HG02623 (cell line): ENCODE data around the gene CD79B.

Source experiments
- ATAC-seq: cut with Tn5 transposase; IDR thresholded peaks from one replicate; pipeline ENCODE4 v1.9.1; 2021; ENCODE audit warnings: moderate library complexity; ENCODE audit not compliant: unreplicated experiment

The CD79B gene

GRCh38 chr17:63954402-63955063 lies 22.4 kb upstream of the CD79B start:
- ATAC-seq: no peak

- no peak for ATAC-seq
Observed at GRCh38 chr17:63950940-63951907, 19.1 kb upstream of the CD79B start.

DNA sequence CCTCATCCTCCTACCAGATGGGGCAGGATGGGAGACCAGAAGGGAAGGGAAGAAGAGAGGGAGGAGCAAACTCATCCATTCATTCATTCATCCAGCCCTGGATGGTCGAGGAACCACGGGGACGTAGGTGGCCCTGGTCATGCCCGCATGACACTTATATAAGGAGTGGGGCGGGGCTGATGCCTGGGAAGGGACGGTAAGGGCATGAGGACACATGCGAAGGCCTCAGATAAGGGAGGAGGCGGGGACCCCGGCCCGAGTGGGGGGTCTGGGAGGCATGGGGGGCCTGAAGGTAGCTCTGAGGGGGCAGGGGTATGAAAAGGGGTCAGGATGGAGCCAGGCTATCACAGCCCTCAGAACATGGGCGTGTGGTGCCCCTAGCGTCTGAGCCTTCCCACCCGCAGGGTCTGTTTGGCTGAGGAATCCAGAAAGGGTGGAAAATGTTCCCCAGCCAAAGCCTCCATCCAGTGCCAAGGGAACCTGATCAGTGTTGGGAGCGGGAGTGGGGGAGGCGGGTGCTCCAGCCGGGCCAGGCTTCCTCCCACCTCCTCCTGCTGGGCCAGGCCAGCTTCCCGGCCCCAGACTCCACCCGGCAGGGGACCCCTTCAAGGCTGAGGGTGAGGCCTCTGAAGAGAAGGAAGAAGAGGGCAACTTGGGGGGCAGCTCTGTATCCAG lies 17.6 kb upstream of the CD79B start:
- ATAC-seq: no peak

DNA sequence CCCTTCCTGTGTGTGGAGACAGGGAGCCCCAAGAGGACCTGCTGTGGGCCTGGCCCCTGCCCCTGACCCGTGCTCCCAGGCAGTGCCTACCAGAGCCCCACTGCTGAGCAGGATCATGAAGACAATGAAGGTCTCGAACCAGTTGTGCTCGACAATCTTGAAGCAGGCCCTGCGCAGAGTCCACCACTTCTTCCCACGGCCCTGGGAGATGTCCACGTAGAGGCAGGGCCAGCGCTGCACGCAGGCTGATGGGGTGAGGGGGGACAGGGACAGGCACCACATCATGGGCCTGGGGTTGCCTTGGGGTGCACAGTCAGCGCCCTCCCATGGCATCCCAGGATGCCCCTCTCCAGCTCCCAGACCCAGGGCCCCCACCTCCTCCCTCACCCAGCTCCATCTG lies 16.4 kb upstream of the CD79B start:
- ATAC-seq: no peak

GRCh38 chr17:63947711-63948330 lies 15.7 kb upstream of the CD79B start:
- no peak for ATAC-seq

GRCh38 chr17:63946440-63947363 lies 14.6 kb upstream of the CD79B start:
- peak; percentile 61 for ATAC-seq

DNA sequence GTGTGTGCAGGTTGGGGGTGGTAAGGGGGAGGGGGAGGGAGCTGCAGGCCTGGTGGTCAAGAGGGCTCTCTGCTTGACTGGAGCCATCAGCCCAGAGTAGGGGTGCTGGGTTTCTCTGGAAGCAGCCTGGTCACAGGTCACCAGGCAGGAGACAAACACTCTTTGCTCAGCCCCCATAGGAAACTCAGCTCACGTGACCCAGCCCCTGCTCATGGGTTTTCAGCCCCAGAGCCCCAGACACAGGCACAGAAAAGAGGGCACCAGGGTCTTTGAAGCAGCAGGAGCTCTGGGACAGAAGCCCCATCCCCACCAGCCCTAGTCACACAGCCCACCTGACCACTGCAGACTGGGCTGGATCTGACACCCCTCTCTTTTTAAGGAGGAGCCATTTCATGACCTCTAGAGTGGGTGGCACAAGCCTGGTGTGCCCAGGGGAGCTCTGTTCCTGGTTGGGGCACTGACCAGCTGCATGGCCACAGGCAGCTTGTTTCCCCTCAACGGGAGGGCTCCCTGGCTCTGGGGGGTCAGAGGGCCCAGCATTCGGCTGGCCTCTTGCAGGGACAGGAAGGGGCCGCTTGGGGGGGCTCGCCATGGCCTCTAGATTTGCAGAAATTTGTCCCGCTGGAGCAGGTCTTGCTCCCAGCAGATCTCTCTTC lies 13.8 kb upstream of the CD79B start:
- ATAC-seq: no peak

GRCh38 chr17:63944736-63945499 lies 12.8 kb upstream of the CD79B start:
- ATAC-seq: no peak

DNA sequence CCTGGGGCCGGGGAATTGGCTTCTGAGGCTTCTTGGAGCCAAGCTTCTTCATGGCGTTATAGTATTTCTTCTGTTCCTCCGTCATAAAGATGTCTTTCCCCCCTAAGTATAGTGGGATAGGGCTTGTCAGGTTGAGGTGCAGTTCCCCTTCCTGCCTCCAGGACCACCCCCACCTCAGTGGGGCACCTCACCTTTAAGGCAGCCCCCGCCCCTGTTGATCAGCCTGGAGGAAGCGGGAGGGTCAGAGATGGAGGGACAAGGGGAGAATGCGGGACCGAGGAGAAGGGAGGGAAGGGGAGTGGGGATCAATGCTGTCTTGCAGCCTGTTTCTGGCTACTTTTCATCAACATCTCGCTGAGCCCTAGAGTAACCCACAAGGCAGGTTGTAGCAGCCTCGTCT lies 11.6 kb upstream of the CD79B start:
- no peak for ATAC-seq

DNA sequence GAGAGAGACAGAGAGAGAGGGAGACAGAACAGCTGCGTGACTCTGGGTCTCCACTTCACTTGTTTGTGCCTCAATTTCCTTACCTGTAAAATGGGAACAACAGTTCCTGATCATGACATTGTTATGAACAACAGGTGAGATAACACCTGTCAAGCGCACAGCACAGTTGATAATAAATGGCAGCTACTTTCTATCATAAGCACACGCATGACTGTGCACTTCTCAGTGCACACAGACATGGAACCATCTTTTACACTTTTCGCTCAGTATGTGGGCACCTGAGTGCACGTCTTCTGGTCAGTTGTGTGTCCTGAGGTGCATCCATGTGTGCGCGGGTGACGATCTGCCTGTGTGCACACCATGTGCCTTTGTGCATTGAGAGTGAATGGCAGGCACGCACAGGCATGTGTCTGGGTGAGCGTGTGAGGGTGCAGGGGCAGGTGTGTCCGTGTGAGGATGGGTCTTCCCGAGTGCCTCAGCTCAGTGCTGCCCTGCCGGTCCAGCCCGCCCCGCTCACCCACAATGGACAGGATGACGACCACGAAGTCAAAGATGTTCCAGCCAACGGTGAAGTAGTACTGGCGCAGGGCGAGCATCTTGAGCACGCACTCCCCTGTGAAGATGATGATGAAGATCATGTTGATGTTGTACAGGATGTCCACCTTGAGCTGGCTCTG lies 10.3 kb upstream of the CD79B start:
- no peak for ATAC-seq

DNA sequence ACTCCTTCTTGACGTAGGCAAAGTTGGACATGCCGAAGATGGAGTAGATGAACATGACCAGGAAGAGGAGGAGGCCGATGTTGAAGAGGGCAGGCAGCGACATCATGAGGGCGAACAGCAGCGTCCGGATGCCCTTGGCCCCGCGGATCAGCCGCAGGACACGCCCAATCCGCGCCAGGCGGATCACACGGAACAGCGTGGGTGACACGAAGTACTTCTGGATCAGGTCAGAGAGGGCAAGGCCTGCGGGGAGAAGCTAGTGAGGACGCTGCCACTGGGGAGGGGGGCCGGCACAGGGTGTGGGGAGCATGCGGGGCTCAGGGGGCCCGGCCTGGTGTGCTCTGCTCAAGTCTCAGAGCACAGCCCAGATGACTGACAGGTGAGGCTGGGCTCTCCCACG lies 9.6 kb upstream of the CD79B start:
- ATAC-seq: no peak

DNA sequence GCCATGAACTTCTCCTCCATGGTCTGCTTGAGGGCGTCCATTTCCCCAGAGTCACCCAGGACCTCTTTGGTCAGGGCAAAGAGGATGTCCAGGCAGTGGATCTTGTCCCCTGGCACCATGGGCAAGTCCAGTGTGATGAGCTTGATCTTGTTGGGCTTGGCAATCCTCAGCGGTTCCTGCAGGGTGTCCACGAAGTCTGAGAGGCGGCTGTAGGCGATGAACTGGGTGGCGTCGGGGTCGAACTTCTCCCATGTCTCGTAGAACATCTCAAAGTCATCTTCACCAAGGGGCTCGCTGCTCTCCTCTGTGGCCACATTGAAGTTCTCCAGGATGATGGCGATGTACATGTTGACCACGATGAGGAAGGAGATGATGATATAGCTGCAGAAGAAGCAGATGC lies 9.0 kb upstream of the CD79B start:
- ATAC-seq: no peak

- no peak for ATAC-seq
Observed at GRCh38 chr17:63940584-63940983, 8.5 kb upstream of the CD79B start.

DNA sequence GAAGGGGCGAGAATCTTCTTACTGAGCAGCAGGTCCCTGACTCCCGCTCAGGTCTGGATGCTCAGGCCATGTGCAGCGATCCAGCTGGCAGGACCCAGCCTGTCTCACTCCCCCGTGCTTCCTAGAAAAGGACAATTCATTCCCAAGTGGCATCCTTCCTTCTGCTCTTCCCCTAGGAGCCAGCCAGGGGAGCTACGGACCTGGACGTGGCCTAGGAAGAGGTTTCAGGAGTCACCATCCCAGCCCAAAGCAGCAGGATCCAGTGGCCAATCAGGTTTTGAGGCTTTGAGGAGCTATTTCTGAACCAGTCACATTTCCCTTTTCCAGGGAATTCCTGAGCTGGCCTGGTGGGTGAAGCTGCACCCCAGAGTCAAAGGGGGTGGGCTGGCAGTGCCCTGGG lies 7.8 kb upstream of the CD79B start:
- ATAC-seq: no peak

GRCh38 chr17:63939401-63939800 lies 7.3 kb upstream of the CD79B start:
- ATAC-seq: no peak

DNA sequence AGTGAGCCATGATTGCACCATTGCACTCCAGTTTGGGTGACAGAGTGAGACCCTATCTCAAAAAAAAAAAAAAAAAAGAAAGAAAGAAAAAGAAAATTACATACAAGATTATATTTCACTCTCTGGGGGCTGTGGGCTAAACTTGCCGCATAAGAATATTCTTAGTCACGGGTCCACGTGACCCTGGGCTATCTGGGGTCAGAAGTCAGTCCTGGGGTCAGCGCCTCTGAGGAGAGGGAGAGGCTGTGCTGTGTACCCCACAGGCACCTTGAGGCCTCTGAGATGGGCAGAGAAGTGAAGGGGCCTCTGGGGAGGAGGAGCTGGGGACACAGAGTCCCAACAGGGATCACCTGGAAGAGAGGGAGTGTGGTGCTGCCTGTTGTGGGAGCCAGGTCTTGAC lies 5.8 kb upstream of the CD79B start:
- ATAC-seq: no peak

GRCh38 chr17:63937319-63937718 lies 5.2 kb upstream of the CD79B start:
- ATAC-seq: no peak
